NK-92 treated with Interleukin-12 subunit alpha and Interleukin-12 subunit beta, amount 100 ng/mL, for 24 hours (cell line): Measurements from ENCODE around the gene LRG1.
A peak's percentile ranks its signal among the peaks of the same experiment; 100 is the strongest.

Source experiments
- DNase-seq: peaks from one replicate; lab custom pipeline; 2025; lab: John Stamatoyannopoulos, UW

LRG1 gene, protein sequence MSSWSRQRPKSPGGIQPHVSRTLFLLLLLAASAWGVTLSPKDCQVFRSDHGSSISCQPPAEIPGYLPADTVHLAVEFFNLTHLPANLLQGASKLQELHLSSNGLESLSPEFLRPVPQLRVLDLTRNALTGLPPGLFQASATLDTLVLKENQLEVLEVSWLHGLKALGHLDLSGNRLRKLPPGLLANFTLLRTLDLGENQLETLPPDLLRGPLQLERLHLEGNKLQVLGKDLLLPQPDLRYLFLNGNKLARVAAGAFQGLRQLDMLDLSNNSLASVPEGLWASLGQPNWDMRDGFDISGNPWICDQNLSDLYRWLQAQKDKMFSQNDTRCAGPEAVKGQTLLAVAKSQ

DNA sequence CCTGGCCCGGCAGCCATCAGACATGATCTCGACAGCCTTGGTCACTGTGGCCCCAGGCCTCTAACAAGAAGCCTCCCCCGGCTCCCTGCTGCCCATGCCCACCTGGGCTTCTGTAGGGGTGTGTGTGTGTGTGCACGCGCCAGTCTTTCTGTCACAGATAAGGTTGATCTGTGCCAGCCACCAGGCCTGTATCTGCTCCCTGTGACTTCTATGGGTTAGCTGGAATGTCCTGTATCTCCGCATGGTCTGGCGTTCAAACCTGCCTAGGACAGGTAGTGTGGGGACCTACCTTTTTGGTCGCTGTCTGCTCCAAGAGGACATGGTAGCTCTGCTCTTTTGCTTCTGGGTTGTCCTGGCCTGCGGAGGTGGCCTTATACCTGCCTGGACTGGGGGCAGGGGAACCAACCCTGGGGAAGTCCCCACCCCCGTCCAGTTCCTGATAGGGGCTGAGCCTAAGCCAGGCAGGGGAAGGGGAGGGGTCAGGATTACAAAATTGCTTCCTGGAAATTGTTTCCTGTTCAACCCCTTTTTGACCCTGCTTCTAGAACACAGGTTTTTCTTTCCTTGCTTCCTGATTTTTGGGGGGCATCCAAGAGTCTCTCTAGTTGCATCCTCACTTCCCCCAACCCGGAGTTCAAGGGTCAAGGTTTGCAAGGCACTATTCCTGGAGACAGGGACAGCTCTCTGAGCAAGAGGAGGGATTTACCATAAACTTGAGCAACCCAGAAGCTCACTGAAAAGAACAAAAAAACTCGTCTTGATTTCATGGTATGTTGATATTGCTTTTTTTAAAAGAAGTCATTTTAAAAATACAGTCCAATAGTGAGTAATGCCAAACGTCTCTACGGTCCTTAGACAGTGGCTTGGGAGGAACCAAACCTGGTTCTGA is at the start of gene LRG1:
Gene LRG1, minus strand, starts transcription at position 344 of the 889 bp plus-strand sequence. Its CDS starts 23 bp downstream, at position 321.
- DNase-seq = peak; percentile 63

DNA sequence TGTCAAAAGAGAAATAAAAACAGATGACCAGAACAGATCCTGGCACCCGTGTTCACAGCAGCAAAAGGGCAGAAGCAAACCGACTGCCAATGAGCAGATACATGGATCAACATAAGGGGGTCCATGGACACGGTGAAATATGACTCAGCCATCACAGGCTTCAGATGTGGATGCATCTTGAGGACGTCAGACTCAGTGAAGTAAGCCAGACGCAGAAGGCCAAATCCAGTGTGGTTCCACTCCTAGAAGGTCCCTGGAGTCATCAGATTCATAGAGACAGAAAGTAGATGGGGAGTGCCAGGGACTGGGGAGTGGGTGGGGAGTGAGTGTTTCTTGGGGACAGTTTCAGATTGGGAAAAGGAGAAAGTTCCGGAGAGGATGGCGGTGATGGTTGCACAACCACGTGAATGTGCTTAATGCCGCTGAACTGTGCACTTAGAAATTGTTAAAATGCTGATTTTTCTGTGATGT is 48.5 kb upstream of the LRG1 start:
- no peak for DNase-seq

DNA sequence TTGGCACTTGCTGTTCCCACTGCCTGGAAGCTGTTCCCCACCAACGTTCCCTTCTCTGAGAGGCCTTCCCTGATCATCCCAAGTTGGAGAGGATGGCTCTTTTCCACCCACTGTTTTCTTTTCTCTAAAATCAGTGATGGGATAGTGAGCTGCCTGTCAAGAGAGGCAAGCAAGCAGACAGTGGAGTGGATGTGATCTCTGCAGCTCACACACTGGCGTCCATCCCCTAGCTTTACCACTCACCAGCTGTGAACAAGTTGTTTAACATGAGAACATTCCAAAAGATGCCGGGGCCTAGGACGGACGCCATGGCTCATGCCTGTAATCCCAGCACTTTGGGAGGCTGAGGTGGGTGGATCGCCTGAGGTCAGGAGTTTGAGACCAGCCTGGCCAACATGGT is 47.7 kb upstream of the LRG1 start:
- no peak for DNase-seq

DNA sequence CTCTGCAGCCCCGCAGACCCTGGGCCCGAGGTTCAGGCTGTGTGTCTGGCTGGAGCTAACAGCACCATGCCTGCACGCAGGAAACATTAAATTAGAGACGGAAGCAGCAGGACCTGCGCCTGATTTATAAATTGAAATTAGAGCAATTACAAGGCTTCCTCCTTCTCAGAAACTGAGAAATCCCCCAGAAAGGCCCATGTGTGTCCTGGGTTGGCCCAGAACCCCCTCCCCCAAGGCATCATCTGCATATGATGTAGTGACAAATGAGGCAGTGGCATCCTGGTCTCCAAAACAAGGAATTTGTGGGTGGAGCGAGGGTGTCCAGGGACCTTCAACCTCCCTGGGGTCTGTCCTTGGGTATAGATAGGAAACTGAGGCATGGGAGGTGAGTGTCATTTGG is 46.9 kb upstream of the LRG1 start:
- no peak for DNase-seq

DNA sequence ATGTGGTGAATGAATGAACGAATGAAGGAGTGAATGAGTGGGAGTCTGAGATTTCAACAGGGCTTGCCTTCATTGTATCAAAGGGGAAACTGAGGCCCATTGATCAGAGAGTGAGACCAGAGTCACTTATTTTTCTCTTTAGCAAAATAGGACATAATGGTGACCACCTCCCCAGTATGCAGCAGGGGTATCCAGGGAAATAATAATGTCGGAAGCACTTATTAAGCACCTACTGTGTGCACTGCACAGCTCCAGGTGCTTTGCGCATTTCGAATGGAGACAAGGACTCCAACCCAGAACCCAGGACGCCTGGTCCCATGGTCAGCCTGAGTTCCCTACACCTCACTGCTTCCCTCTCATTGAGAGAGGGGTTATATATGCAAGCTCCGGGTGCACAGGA is 46.4 kb upstream of the LRG1 start:
- no peak for DNase-seq

DNA sequence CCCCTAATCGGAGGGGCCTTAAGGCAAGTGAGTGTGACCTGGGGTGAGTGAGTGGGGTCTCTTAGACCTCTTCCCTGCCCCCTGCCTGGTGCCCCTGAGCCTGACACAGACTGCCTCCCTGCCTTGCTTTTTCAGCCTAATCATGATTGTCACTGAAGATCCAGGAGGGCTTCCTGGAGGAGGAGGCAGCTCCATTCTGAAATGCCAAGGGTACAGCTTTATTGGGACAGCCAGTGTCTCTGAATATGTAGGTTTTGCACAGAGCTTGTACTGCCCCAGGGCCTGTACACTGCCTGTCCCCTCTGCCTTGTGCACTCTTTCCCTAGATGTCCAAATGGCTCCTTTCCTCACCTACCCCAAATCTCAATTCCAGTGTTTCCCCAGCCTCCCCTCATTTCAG is 45.7 kb upstream of the LRG1 start:
- no peak for DNase-seq

DNA sequence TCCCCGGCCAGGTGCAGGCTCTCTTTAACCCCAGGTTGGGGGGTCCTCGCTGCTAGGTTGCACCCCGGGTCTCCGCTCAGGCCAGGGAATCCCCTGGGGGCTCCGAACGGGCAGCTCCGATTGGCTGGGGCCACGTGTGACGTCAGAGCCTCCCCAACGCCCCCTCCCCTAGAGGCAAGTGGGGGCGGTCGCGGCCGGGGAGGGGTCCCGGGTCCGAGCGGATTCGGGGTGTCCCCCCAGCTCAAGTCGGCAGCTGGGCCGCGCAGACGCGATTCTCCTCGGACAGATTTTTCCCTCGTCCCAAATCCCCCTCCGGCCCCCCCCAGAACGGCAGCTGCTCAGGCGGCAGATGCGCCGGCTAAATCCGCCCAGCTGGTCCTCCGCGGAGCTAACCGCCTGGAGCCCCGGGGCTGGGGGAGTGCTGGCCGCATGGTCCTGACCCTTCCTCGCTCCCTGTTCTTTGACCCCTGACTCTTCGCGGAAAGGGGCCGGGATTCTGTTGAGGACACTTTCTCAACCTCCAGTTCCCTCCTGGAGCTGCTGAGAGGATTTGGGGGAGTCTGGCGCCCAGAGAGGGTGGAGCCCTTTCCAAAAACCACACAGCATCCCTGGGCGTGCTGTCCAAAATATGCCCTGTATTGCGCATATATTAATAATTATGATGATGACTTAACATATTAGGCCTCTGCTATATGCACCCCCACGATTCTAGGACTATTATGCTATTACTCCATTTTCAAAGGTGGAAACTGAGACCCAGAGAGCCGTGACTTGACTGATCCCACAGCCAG is 45.0 kb upstream of the LRG1 start:
- DNase-seq = no peak

DNA sequence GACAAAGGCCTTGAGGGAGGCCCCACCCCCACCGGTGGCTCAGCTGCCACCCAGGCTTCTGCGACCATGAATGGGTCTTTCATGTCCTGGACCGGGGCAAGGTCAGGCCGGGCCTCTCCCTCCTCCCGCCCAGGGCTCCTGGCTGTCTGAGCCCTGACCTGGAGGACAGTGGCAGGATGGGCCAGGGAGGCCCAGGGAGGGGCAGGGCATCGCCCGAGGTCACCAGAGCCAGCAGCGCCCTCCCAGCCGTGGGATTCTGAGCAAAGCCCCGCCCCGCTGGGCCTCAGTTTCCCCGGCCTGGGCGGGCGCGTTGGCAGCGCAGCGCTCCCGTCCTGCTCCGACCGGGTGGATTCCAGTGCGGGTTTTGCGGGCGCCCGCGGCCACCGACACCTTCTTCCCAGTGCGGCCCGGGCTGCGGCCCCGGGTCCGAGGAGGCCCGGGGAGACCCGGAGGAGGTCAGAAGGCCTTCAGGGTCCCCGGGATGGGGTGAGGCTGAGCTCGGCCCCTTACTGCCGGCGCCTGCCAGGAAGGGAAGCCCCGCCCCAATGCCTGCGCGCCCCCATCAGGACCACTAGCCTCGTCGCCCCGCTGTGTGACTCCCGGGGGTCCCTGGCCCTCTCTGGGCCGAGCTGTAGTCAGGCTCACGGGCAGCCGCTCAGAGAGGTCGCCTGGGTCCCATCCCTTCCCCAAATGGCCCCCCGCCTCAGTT is 44.3 kb upstream of the LRG1 start:
- no peak for DNase-seq

DNA sequence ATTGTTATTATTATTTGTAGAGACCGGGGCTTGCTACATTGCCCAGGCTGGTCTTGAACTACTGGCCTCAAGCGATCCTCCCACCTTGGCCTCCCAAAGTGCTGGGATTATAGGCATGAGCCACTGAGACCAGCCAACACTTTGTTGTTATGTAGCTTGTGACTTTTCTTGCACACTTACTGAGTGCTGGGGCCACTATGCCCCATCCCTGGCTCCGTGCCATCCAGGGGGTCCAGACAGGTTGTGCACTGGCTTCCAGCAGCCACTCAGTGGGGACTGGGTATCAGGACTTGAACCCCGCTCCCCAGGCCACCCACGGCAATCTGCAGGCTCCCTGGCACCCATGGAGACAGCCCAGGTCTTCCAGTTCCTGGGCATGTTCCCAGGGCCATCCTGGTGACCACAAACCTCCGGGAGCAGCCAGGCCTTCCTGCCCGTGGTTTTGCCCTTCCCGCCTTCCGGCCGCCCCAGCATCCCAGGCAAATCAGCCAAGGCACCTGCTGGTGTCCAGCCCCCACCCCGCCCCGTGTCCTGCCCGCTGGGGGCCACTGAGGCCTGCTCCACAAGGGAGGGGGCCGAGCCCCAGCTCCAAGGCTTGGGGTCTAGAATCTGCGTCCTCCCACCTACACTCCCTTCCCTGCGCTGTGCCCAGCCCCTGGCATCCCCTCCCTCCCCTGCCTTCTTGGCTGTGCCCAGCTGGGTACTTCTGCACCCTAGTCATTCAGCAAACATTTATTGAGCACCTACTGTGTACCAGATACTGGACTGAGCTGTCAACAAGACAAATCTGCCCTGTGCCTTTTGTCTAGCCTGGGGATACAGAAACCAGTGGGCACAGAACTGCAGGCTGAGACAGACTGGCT is 43.4 kb upstream of the LRG1 start:
- no peak for DNase-seq

DNA sequence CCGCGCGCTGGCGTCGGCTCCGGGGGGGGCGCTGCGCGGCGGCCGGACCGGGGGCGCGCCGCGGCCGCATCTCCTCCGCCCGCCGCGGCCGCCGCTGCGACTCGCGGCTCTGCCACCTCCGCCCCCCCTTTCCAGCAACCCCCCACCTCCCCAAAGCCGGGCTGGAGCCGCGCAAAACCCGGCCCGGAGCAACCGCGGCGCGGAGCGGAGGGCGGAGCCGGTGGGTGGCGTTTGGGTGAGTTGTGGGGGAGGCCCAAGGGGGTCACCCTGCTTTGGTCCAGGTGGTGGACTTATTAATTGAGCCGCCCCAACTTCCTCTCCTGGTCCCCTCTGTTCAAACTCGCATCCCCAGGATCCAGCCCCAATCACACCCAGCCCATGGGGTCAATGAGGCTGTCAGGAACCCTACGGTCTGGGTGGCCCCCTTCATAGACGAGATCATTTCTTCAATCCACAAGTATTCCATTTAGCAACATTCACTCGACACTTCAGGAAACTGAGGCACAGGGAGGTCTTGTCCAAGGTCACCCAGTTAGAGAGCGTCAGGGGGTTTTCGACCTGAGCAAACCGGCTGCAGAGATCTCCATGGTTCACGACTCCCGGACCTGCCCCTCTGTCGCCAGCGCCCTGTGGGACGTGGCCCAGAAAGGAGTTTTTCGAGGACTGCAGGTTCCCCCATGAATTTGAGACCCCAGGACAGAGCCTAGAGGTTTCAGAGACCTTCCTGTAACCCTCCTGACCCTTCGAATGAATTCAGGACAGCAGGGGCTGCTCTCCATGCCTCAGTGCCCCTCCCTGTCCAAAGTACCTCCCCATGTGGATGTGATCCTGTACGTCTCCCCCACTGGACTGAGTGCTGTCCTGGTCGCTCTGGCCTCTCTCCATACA is 42.1 kb upstream of the LRG1 start:
- no peak for DNase-seq

DNA sequence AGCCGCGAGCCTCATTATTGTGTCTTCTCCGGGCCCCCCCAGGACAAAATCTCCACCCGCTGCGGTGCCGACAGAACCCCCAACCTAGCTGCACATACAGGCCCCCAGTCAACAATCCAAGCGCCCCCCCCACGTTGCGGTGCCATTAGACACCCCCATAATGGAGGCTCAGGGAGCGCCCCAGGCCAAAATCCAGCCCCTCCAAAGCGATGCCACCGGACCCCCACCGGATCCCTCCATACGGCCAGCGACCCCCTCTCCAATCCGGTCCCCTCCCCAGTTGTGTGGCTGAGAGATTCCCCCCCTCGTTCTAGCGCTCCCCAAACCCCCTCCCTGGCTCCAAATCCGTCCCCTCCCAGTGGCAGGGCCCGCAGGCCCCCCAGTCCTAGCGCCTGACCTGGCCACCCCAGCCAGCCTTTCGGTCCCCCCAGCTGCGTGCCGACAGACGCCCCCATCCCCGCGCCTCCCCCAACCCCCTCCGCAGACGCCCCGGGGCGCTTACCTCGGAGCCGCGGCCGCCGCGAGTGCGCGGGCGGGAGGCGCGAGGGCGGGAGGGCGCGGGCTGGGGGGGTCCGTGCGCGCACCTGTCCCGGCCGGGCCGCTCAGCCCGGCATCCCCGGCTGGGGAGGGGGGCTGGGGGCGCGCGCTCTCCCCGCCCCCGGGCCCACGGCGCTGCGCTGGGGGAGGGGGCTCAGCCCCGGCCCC is 41.3 kb upstream of the LRG1 start:
- no peak for DNase-seq

DNA sequence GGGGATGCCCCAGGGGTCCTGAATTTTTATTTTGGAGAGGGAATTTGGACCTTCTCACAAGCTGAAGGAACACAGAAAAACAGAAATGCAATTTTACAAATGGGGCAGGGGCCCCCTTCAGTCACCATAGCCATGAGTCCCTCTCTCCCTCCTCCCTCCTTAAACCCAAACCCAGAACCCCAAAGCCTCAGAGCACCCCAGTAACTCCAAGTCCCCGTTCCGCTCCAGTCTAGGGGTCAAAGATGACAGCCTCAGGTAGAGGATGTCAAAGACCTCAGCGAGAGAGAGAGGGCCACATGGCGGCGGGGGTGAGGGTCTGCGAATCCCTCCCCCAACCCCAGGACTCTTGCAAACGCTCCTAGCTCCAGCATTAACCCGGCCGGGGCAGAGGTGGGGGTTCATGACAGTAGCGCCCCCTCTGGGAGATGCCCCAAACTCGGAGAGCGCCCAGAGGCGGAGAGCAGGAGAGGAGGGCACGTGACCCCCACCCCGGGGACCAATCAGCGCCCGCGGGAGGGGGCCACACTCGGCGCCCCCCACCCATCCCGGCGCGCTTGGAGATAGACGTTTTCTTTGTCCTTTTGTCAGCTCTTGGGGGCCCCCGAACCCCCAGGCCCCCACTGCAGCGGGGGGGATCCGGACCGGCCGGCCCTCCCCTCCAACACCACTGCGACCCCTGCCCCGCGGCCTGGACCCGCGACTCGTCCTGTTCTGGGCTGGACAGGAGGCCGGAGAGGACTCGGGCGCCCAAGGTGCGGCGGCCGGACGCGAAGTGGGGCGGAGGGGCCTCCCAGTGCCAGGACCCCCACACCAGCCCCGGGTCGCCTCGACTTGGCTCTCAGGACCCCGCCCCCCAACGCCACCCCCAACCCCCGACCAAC is 40.4 kb upstream of the LRG1 start:
- DNase-seq = no peak

DNA sequence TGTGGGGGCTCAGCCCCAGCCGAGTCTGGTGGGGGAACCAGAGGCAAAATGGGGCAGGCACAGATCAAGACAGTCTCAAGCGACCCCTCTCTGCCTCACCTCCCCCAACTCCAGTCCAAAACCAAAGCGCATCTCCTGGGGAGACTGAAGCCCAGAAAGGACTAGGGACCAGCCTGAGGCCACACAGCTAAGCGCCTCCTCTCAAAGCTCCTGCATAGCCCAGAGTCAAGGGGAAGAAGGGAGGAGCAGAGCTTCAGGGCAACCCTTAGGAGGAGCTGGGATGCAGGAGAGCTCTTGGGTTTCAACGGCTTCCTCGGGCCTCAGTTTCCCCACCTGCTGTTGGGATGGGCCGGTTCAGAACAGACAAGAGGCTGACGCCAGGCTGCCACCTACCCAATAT is 39.6 kb upstream of the LRG1 start:
- no peak for DNase-seq

DNA sequence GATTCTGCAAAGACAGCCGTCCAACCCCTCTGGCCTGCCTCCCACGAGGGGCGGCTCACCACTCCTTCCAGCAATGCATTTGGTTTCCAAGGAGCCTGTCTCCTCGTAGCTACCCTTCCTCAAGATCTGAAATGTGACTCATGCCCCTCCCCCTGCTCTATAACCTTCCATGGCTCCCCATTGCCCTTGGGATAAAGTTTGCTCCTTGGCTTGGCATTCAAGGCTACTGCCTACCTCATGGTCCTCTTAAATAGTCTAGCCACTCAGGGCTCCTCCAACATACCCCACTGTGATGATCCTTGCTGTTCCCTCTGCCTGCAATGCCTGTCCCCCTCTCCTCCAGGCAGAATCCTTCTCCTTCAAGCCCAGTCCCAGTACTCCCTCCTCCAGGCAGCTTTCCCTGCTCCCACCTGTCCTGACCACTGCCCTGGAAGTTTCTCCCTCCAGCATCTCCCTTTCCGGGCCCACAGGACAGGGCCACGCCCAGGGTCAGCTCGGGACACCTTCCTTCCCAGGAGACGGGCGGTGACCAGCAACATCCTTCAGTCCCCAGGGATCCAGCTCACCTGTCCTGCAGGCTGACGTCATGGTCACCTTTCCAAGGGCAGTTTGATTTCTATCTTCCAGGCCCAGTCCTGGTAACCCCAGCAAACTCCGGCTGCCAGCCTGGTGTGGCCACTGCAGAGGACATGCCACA is 38.9 kb upstream of the LRG1 start:
- DNase-seq = no peak

DNA sequence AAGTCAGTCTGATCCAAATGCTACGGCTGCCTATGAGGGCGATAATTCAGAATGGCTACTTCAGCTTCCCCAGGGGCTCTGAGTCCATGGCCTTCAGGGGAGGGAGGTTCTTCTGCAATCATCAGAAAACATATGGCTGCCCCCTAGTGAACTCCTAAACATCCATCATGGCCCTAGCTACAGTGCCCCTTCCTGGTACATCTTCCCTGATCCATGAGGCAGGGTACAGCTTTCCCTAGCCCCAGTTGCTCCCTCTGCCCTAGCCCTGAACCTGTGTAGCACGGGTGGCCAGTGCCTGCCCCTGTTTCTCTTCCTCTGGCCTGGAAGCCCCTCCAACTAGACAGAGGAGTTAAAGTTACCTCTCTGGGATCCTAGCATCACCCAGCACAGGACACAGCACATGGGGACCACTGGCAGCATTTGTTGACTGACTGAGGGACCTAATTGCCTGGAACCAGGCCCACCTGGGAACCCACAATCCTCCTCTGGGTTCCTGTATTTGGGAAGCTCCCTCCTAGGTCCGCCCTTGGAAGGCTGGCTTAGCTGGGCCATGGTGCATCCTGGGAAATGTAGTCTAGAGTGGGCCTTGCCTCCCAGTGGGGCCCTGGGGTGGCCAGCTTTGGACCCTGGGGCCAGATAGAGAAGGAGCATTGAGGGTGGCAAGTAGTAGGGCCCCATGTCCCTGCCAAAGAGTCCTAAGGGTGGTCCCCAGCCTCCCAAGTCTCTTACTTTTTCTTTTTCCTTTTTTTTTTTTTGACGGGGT is 37.4 kb upstream of the LRG1 start:
- no peak for DNase-seq
